Testis (tissue), 2 donors: ENCODE data around the gene BTBD10.

ENCODE experiments used
- CTCF ChIP-seq, 3 experiments: fragments of 450-650 bp in 2 of 3; fragments of 200-600 bp in 1 of 3; sonication (generic) in 1 of 3; IDR thresholded peaks; one replicate each; pipeline ENCODE4 v1.5.1; 2016 to 2019; ENCODE audit warnings: antibody characterized with exemption in 3 of 3, mild to moderate bottlenecking in 2 of 3, moderate library complexity in 1 of 3
- POLR2A ChIP-seq: fragments of 450-650 bp; IDR thresholded peaks from one replicate; pipeline ENCODE4 v1.6.1; 2017; ENCODE audit warnings: antibody characterized with exemption, mild to moderate bottlenecking, moderate library complexity

GRCh38 chr11:13461291-13461690, 1.7 kb downstream of the BTBD10 start:
- TF ChIP-seq CTCF (IDR thresholded peaks at IDR 0.05) (no peak), POLR2A (no peak)
